HepG2 (cell line): ENCODE results near the gene ASF1B. TPM values are rescaled to one million over a fixed set of nuclear protein-coding genes. Genes with fewer than 3 reads are reported as not detected.

ENCODE experiments used
- ATAC-seq: fragments of 200-7000 bp; cut with Tn5 transposase; 3 replicates; pipeline ENCODE4 v1.9.1; 2020; ENCODE audit warnings: mild to moderate bottlenecking, moderate library complexity
- BruUV-seq: library from RNA; stranded (reverse); fragments of 400-500 nt; replicated peaks from 2 replicates; lab custom pipeline; 2021; lab: Mats Ljungman, UMichigan
- CTCF ChIA-PET: fragments of 300-600 bp; formaldehyde crosslinking; extraction: SDS; loops from one replicate; lab custom pipeline; 2021; ENCODE audit warnings: low total read pairs, inconsistent platforms, low intra/inter-chr PET ratio; lab: Yijun Ruan, JAX
- POLR2A ChIA-PET: fragments of 350-600 bp; sonication (Branson Sonifier 250); formaldehyde crosslinking; loops from one replicate; lab custom pipeline; 2020; ENCODE audit warnings: antibody characterized with exemption, inconsistent platforms; lab: Yijun Ruan, JAX
- DNase-seq: peaks from one replicate; pipeline ENCODE4 v3.0.0-alpha.2; 2015; ENCODE audit warnings: low spot score
- FAIRE-seq: peaks from 3 replicates; lab custom pipeline; 2011; peaks lifted over from hg19 to GRCh38; lab: Jason Lieb, UNC
- H2AFZ ChIP-seq: one replicate; pipeline ENCODE4 v1.6.1; 2011; ENCODE audit warnings: low read length, inconsistent platforms
- H3K27ac ChIP-seq: fragments of 300-600 bp; 3 replicates; pipeline ENCODE4 v1.8.0; 2011; ENCODE audit warnings: mixed run types, mild to moderate bottlenecking, mixed read lengths, low read length, inconsistent platforms; ENCODE audit not compliant: insufficient read depth; ENCODE audit errors: extremely low read length
- H3K27me3 ChIP-seq, 2 experiments: fragments of 200-600 bp in 1 of 2; 2 replicates in 1 of 2; 3 replicates in 1 of 2; pipeline versions ENCODE4 v1.6.0 to v1.8.0; 2011; ENCODE audit warnings: low read length in 2 of 2, mild to moderate bottlenecking in 2 of 2, moderate library complexity in 2 of 2, inconsistent platforms in 1 of 2; ENCODE audit not compliant: insufficient read depth in 2 of 2, control insufficient read depth in 1 of 2
- H3K36me3 ChIP-seq, 2 experiments: fragments of 200-600 bp in 1 of 2; replicated peaks in 1 of 2; 2 replicates in 1 of 2; 3 replicates in 1 of 2; pipeline versions ENCODE4 v1.5.1 to v1.8.0; 2011; ENCODE audit warnings: low read length in 2 of 2, inconsistent platforms in 1 of 2; ENCODE audit not compliant: insufficient read depth in 2 of 2, control insufficient read depth in 1 of 2
- H3K4me1 ChIP-seq: 2 replicates; pipeline ENCODE4 v1.5.1; 2012; ENCODE audit warnings: low read length, inconsistent platforms; ENCODE audit not compliant: insufficient read depth
- H3K4me2 ChIP-seq: 2 replicates; pipeline ENCODE4 v1.6.0; 2011; ENCODE audit warnings: low read depth, low read length, inconsistent platforms
- H3K4me3 ChIP-seq, 3 experiments: fragments of 200-600 bp in 1 of 3; sonication (generic), shearing (Covaris generic) in 1 of 3; replicated peaks in 1 of 3; 2 replicates each; pipeline ENCODE4 v1.5.1; 2011 to 2016; ENCODE audit warnings: low read length in 3 of 3, inconsistent platforms in 2 of 3, low read depth in 2 of 3, mild to moderate bottlenecking in 2 of 3, control low read depth in 1 of 3, mixed read lengths in 1 of 3; ENCODE audit not compliant: insufficient read depth in 1 of 3
- H3K79me2 ChIP-seq: one replicate; pipeline ENCODE4 v1.6.1; 2011; ENCODE audit warnings: low read length, inconsistent platforms; ENCODE audit not compliant: insufficient read depth
- H3K9ac ChIP-seq: 2 replicates; pipeline ENCODE4 v1.6.0; 2011; ENCODE audit warnings: mild to moderate bottlenecking, low read depth, low read length, inconsistent platforms; ENCODE audit not compliant: insufficient read depth
- H3K9me3 ChIP-seq: 2 replicates; pipeline ENCODE4 v1.5.1; 2012; ENCODE audit warnings: mild to moderate bottlenecking, low read length
- H4K20me1 ChIP-seq: 2 replicates; pipeline ENCODE4 v1.6.0; 2011; ENCODE audit warnings: inconsistent platforms, mild to moderate bottlenecking, low read length, moderate library complexity; ENCODE audit not compliant: insufficient read depth
- EHMT2 ChIP-seq: fragments of 200-600 bp; sonication (generic); IDR thresholded peaks from 2 replicates; pipeline ENCODE4 v1.7.0; 2017; ENCODE audit warnings: antibody characterized with exemption, low read depth, low read length, borderline replicate concordance
- GATA4 ChIP-seq: sonication (generic); IDR thresholded peaks from 2 replicates; pipeline ENCODE4 v1.6.1; 2016; ENCODE audit warnings: antibody characterized with exemption, low read depth, borderline replicate concordance
- ISL2 ChIP-seq: sonication (generic); formaldehyde crosslinking; IDR thresholded peaks from 2 replicates; pipeline ENCODE4 v1.5.0; 2020; ENCODE audit warnings: missing genetic modification reagents
- KAT7 ChIP-seq: IDR thresholded peaks from 2 replicates; pipeline ENCODE4 v1.6.1; 2018; ENCODE audit warnings: borderline replicate concordance, missing compliant biosample characterization
- MXI1 ChIP-seq: IDR thresholded peaks from 3 replicates; pipeline ENCODE4 v1.6.1; 2012; ENCODE audit warnings: low read depth, low read length, inconsistent platforms, borderline replicate concordance
- SKIL ChIP-seq: sonication (generic); formaldehyde crosslinking; IDR thresholded peaks from 2 replicates; pipeline ENCODE4 v1.8.0; 2022; ENCODE audit warnings: missing genetic modification reagents, mild to moderate bottlenecking, moderate library complexity, borderline replicate concordance
- TFAP4 ChIP-seq: sonication (generic); IDR thresholded peaks from 2 replicates; pipeline ENCODE4 v1.6.1; 2016; ENCODE audit warnings: low read depth, borderline replicate concordance
- USF2 ChIP-seq, 2 experiments: sonication (generic) in 1 of 2; formaldehyde crosslinking in 1 of 2; IDR thresholded peaks; 2 replicates each; pipeline versions ENCODE4 v1.5.1 to v1.6.1; 2011 to 2020; ENCODE audit warnings: borderline replicate concordance in 1 of 2, low read depth in 1 of 2, low read length in 1 of 2, mild to moderate bottlenecking in 1 of 2, missing genetic modification reagents in 1 of 2, moderate library complexity in 1 of 2
- YEATS4 ChIP-seq: sonication (generic); formaldehyde crosslinking; IDR thresholded peaks from 2 replicates; pipeline ENCODE4 v1.4.0; 2020; ENCODE audit warnings: missing genetic modification reagents, borderline replicate concordance
- ZKSCAN1 ChIP-seq: fragments of 150-350 bp; IDR thresholded peaks from 2 replicates; pipeline ENCODE4 v1.6.1; 2014; ENCODE audit warnings: low read length
- ZNF550 ChIP-seq: sonication (generic); formaldehyde crosslinking; IDR thresholded peaks from 2 replicates; pipeline ENCODE4 v1.4.0; 2020; ENCODE audit warnings: mild to moderate bottlenecking, missing genetic modification reagents, borderline replicate concordance
- WGBS: methylation state at CpG from one replicate; pipeline ENCODE4 v1.1.6; 2017; ENCODE audit warnings: low lambda C conversion rate; 5-methylcytosine and 5-hydroxymethylcytosine counted together
- in situ Hi-C: cut with HindIII; loops from 2 replicates; pipeline ENCODE4 v1.10.0; 2017; ENCODE audit warnings: low pct_unique_long_range_greater_than_20kb; ENCODE audit not compliant: extremely low pct_ligation_motif_present
- intact Hi-C: fragments of 100-400 bp; cut with micrococcal nuclease; formaldehyde crosslinking; loops from one replicate; pipeline ENCODE4 v1.10.0; 2022; ENCODE audit not compliant: unreplicated experiment
- polyA plus RNA-seq, 8 experiments: library from polyadenylated mRNA; depleted of rRNA in 3 of 8; stranded (reverse) in 7 of 8; unstranded in 1 of 8; fragments of >200 nt; fragmentation: Illumina TruSeq in 4 of 8; extraction: Trizol in 4 of 8; gene quantifications; 2 replicates each; pipeline versions ENCODE4 v1.2.1 to v1.2.3, GENCODE V29; 2011 to 2016; ENCODE audit warnings: low read depth in 4 of 8, missing spikeins in 1 of 8, mixed read lengths in 1 of 8; ENCODE audit not compliant: insufficient read depth in 1 of 8
- total RNA-seq, 5 experiments: library from RNA; depleted of rRNA; stranded (reverse); fragments of >200 nt; fragmentation: Illumina TruSeq; extraction: Trizol; gene quantifications; 2 replicates each; pipeline ENCODE4 v1.2.3, GENCODE V29; 2016; ENCODE audit warnings: low read depth in 1 of 5

The ASF1B gene
- total and polyA plus RNA-seq, 2 of the 13 experiments (the other 11 are each of a cell fraction or from before 2014, with no cell fraction given), result 18.2 to 24.8 TPM

DNA sequence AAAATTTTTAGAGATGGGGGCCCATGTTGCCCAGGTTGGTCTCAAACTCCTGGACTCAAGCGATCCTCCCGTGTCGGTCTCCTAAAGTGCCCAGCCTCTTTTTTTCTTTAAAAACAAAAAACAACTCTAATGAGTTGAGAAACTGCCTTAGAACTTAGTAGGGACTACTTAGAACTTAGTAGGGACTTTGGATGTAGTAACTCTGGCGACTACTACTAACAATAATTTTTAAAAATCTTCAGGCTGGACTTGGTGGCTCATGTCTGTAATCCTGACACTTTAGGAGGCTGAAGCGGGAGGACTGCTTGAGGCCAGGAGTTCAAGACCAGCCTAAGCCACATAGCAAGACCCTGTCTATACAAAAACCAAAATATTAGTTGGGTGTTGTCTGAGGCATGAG lies 50.3 kb downstream of the ASF1B start:
- 76% methylated on average over 5 of the region's 5 CpGs for WGBS
- no peak overlapping the region for H3K27ac ChIP-seq
- H3K4me1 ChIP-seq, result peaks cover 52% of the 10 kb centered on the region
- no peak overlapping the region for H2AFZ ChIP-seq
- intact Hi-C loops (no loop called here), in situ Hi-C loops (no loop called here)
- peaks cover 4 to 8% of the 10 kb centered on the region in 2 experiments; a peak in 2 of 5 replicates for H3K36me3 ChIP-seq
- H3K79me2 ChIP-seq, result peaks cover 4% of the 10 kb centered on the region
- H3K9me3 ChIP-seq, result no peaks in the 10 kb centered on the region
- 0 out of 2 replicates have a peak overlapping the region, but pooled peaks have one; percentile 22 for H3K9ac ChIP-seq
- no peaks in the 10 kb centered on the region for H3K27me3 ChIP-seq
- ChIA-PET CTCF (no interaction called here), POLR2A (interaction anchor here (1.0 kb wide), 1 partner anchor 51 kb away, joined by 3 read pairs; the partner anchor contains the start of gene ASF1B)
- H3K4me2 ChIP-seq, result peak overlapping the region; percentile 65; the same call in 1 of the 2 replicates
- no peaks in the 10 kb centered on the region for H4K20me1 ChIP-seq
- no peak for FAIRE-seq
- no peak for DNase-seq
- peak overlapping the region; percentile 52 to 64 (median 54); a peak in 3 of 6 replicates for H3K4me3 ChIP-seq
- no peak for ATAC-seq
- TF ChIP-seq ZKSCAN1 (peak; percentile 76), YEATS4 (peak; percentile 12; the same call in 1 of the 2 replicates), TFAP4 (no peak)
- BruUV-seq, result no TSS peak

GRCh38 chr19:14085309-14085995 lies 50.9 kb downstream of the ASF1B start, which contains the start of gene C19orf67:
Gene C19orf67 (minus strand): TSS chr19:14085783. CDS start chr19:14085627, 156 bp downstream.
- peak within 1 kb of the TSS; percentile 22; the same call in 1 of the 2 replicates for H3K9ac ChIP-seq
- ATAC-seq (peak; percentile 18), FAIRE-seq (no peak), DNase-seq (no peak)
- H3K4me3 ChIP-seq, result peak within 1 kb of the TSS; percentile 52 to 64 (median 54); a peak in 5 of 6 replicates
- no peak within 1 kb of the TSS for H2AFZ ChIP-seq
- no TSS peak for BruUV-seq
- CTCF ChIA-PET, result no interaction called here
- no peaks in the 10 kb centered on the region; a peak in 1 of 5 replicates for H3K27me3 ChIP-seq
- in situ Hi-C loops, result no loop called here
- H3K9me3 ChIP-seq, result no peaks in the 10 kb centered on the region
- H3K4me2 ChIP-seq, result peak within 1 kb of the TSS; percentile 65
- no peaks in the 10 kb centered on the region for H4K20me1 ChIP-seq
- H3K4me1 ChIP-seq, result peaks cover 53% of the 10 kb centered on the region
- 63% methylated on average over 39 of the region's 54 CpGs for WGBS
- peaks cover 4 to 8% of the 10 kb centered on the region in 2 experiments; a peak in 2 of 5 replicates for H3K36me3 ChIP-seq
- H3K79me2 ChIP-seq, result peaks cover 6% of the 10 kb centered on the region
- POLR2A ChIA-PET, result interaction anchor here (1.0 kb wide), 1 partner anchor 51 kb away, joined by 3 read pairs; the partner anchor contains the start of gene ASF1B
- H3K27ac ChIP-seq, result peak within 1 kb of the TSS; percentile 53
- intact Hi-C loops, result no loop called here
- TF ChIP-seq ISL2 (CRISPR knock-in tag) (no peak), USF2 (IDR thresholded peaks at IDR 0.05; ENCODE audit: low read depth, low read length) (no peak), USF2 (CRISPR knock-in tag; IDR thresholded peaks at IDR 0.05; ENCODE audit: borderline replicate concordance) (no peak), MXI1 (0 out of 3 replicates have a peak, but pooled peaks have one; percentile 15), ZNF550 (CRISPR knock-in tag) (no peak), EHMT2 (no peak), KAT7 (no peak), SKIL (no peak), GATA4 (no peak)
